Glutamatergic neuron (in vitro differentiated cells): Measurements from ENCODE around the gene ASCL5. TPM values are rescaled to one million over a fixed set of nuclear protein-coding genes. Genes with fewer than 3 reads are reported as not detected.

ENCODE experiments used
- DNase-seq: peaks from one replicate; pipeline ENCODE4 v3.0.0; 2022
- H3K27ac Mint-ChIP-seq: one replicate; pipeline ENCODE4 v1.8.0; 2020; ENCODE audit warnings: mild to moderate bottlenecking, mixed read lengths, inconsistent platforms; ENCODE audit not compliant: unreplicated experiment
- H3K27me3 Mint-ChIP-seq: one replicate; pipeline ENCODE4 v1.8.0; 2020; ENCODE audit warnings: mild to moderate bottlenecking, moderate library complexity, mixed read lengths, inconsistent platforms; ENCODE audit not compliant: unreplicated experiment
- H3K36me3 Mint-ChIP-seq: one replicate; pipeline ENCODE4 v1.8.0; 2020; ENCODE audit warnings: mild to moderate bottlenecking, mixed read lengths, inconsistent platforms; ENCODE audit not compliant: unreplicated experiment
- H3K4me1 Mint-ChIP-seq: one replicate; pipeline ENCODE4 v1.8.0; 2020; ENCODE audit warnings: mild to moderate bottlenecking, low read depth, mixed read lengths, inconsistent platforms; ENCODE audit not compliant: unreplicated experiment
- H3K4me3 Mint-ChIP-seq: one replicate; pipeline ENCODE4 v1.8.0; 2020; ENCODE audit warnings: mild to moderate bottlenecking, mixed read lengths, inconsistent platforms; ENCODE audit not compliant: unreplicated experiment
- H3K9me3 Mint-ChIP-seq: one replicate; pipeline ENCODE4 v1.8.0; 2020; ENCODE audit warnings: mild to moderate bottlenecking, moderate library complexity, mixed read lengths, inconsistent platforms; ENCODE audit not compliant: unreplicated experiment
- CTCF ChIP-seq: fragments of 200-600 bp; sonication (generic); IDR thresholded peaks from one replicate; pipeline ENCODE4 v1.5.0; 2021; ENCODE audit not compliant: partially characterized antibody, unreplicated experiment
- total RNA-seq: library from RNA; stranded (reverse); fragmentation: NEBNext Ultra II Directional; extraction: Animal tissue kit (Norgen Biotek cat#: 25700); gene quantifications from one replicate; pipeline ENCODE4 v1.2.1, GENCODE V29; 2021; ENCODE audit not compliant: unreplicated experiment

Gene ASCL5
- total RNA-seq, 1 donor from 2014 or later = not detected

DNA sequence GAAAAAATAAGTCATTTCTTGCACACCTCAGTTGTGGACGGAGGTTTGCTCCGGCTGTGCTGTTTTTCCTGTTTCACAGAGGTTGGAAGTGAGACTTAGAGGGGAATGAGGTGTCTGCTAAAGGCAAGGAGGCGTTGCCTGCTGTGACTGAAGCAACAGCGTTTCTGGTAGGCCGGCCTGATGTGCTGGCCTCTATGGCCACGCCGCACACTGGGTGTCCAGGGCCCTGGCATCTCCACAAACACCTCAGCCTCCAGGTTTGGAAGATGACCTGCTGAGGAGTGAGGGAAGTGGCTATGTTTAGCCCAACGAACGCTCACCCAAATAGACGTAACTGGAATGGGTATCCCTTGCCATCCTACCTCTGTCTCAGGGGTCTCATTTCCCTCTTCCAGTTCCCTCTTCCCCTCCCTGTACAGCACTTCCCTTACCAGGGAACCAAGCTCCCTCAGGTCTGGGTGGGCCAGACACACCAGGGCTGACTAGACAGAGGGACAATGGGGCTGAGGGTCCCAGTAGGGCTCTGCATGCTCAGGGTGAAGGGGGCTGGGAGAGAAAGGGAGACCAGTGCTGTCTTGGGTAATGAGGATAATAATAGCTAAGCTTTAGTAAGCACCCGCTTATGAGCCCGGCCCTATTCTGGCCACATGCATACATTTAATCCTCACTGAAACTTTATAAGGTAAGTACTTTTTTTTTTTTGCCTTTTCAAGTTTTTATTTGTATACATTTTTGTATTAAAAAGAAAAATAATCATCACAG lies 26.6 kb downstream of the ASCL5 start:
- no peak for DNase-seq
- H3K27ac Mint-ChIP-seq = no peak overlapping the region
- H3K4me1 Mint-ChIP-seq = peaks cover 9% of the 10 kb centered on the region
- peaks cover 8% of the 10 kb centered on the region for H3K27me3 Mint-ChIP-seq
- H3K9me3 Mint-ChIP-seq = peaks cover 10% of the 10 kb centered on the region
- H3K4me3 Mint-ChIP-seq = no peak overlapping the region
- H3K36me3 Mint-ChIP-seq = no peaks in the 10 kb centered on the region
- TF ChIP-seq CTCF = no peak

GRCh38 chr1:201098992-201099677 lies 27.8 kb downstream of the ASCL5 start:
- H3K36me3 Mint-ChIP-seq = no peaks in the 10 kb centered on the region
- no peak overlapping the region for H3K27ac Mint-ChIP-seq
- peaks cover 10% of the 10 kb centered on the region for H3K9me3 Mint-ChIP-seq
- no peak overlapping the region for H3K4me3 Mint-ChIP-seq
- TF ChIP-seq CTCF = no peak
- peaks cover 8% of the 10 kb centered on the region for H3K27me3 Mint-ChIP-seq
- H3K4me1 Mint-ChIP-seq = peaks cover 15% of the 10 kb centered on the region
- no peak for DNase-seq

GRCh38 chr1:201096977-201097856 lies 29.8 kb downstream of the ASCL5 start:
- Mint-ChIP-seq H3K36me3 (no peaks in the 10 kb centered on the region), H3K4me3 (no peak overlapping the region), H3K4me1 (peaks cover 15% of the 10 kb centered on the region), H3K27ac (no peak overlapping the region), H3K27me3 (peaks cover 7% of the 10 kb centered on the region), H3K9me3 (peaks cover 6% of the 10 kb centered on the region)
- DNase-seq = no peak
- no peak for TF ChIP-seq CTCF

GRCh38 chr1:201096041-201096461 lies 30.9 kb downstream of the ASCL5 start:
- DNase-seq = peak; percentile 38
- Mint-ChIP-seq H3K27me3 (peaks cover 7% of the 10 kb centered on the region), H3K36me3 (no peaks in the 10 kb centered on the region), H3K4me1 (peaks cover 15% of the 10 kb centered on the region), H3K4me3 (no peak overlapping the region), H3K27ac (no peak overlapping the region), H3K9me3 (peaks cover 6% of the 10 kb centered on the region)
- no peak for TF ChIP-seq CTCF
